HepG2 (cell line): Measurements from ENCODE around the gene CFAP119. TPM values are rescaled to one million over a fixed set of nuclear protein-coding genes. Genes with fewer than 3 reads are reported as not detected.

Experiments used
- ARHGAP35 ChIP-seq: sonication (generic); formaldehyde crosslinking; IDR thresholded peaks from 2 replicates; pipeline ENCODE4 v1.9.0; 2022; ENCODE audit warnings: mild to moderate bottlenecking, inconsistent platforms, moderate library complexity, missing genetic modification reagents, borderline replicate concordance
- DR1 ChIP-seq: sonication (generic); formaldehyde crosslinking; IDR thresholded peaks from 2 replicates; pipeline ENCODE4 v1.8.0; 2021; ENCODE audit warnings: mild to moderate bottlenecking, missing genetic modification reagents, inconsistent platforms
- GFI1 ChIP-seq: sonication (generic); formaldehyde crosslinking; IDR thresholded peaks from 2 replicates; pipeline ENCODE4 v1.5.0; 2020; ENCODE audit warnings: missing genetic modification reagents, mild to moderate bottlenecking, borderline replicate concordance
- ISX ChIP-seq: sonication (generic); formaldehyde crosslinking; conservative IDR thresholded peaks from 2 replicates; pipeline ENCODE4 v1.5.0; 2020; ENCODE audit warnings: missing genetic modification reagents
- KLF9 ChIP-seq: IDR thresholded peaks from 2 replicates; pipeline ENCODE4 v1.6.1; 2016; ENCODE audit warnings: low read depth
- MAFF ChIP-seq: IDR thresholded peaks from 2 replicates; pipeline ENCODE4 v1.6.1; 2011; ENCODE audit warnings: low read depth, low read length, improper control_type of control experiment
- NAIF1 ChIP-seq: sonication (generic); formaldehyde crosslinking; IDR thresholded peaks from 2 replicates; pipeline ENCODE4 v1.5.0; 2020; ENCODE audit warnings: mild to moderate bottlenecking, missing genetic modification reagents, borderline replicate concordance
- PHB2 ChIP-seq: fragments of 450-650 bp; IDR thresholded peaks from 2 replicates; pipeline ENCODE4 v1.6.1; 2018; ENCODE audit not compliant: partially characterized antibody
- RAD21 ChIP-seq: fragments of 450-650 bp; formaldehyde crosslinking; IDR thresholded peaks from 2 replicates; pipeline ENCODE4 v1.5.0; 2020; ENCODE audit warnings: mild to moderate bottlenecking
- REPIN1 ChIP-seq: sonication (generic); formaldehyde crosslinking; IDR thresholded peaks from 2 replicates; pipeline ENCODE4 v1.8.0; 2022; ENCODE audit warnings: missing genetic modification reagents, low read depth, mild to moderate bottlenecking, borderline replicate concordance
- TOPORS ChIP-seq: sonication (generic); formaldehyde crosslinking; IDR thresholded peaks from 2 replicates; pipeline ENCODE4 v1.8.0; 2023; ENCODE audit warnings: mild to moderate bottlenecking, missing genetic modification reagents
- ZKSCAN8 ChIP-seq: IDR thresholded peaks from 2 replicates; pipeline ENCODE4 v1.6.1; 2016; ENCODE audit warnings: borderline replicate concordance, missing genetic modification reagents, missing compliant biosample characterization
- ZNF263 ChIP-seq: sonication (generic); formaldehyde crosslinking; IDR thresholded peaks from 2 replicates; pipeline ENCODE4 v1.4.0; 2020; ENCODE audit warnings: missing genetic modification reagents
- ZNF589 ChIP-seq: sonication (generic); formaldehyde crosslinking; conservative IDR thresholded peaks from 2 replicates; pipeline ENCODE4 v1.8.0; 2022; ENCODE audit warnings: mild to moderate bottlenecking, moderate library complexity, missing genetic modification reagents
- ZNF747 ChIP-seq: sonication (generic); formaldehyde crosslinking; IDR thresholded peaks from 2 replicates; pipeline ENCODE4 v1.8.1; 2023; ENCODE audit warnings: missing genetic modification reagents, mild to moderate bottlenecking, borderline replicate concordance
- ZNF776 ChIP-seq: sonication (generic); formaldehyde crosslinking; IDR thresholded peaks from 2 replicates; pipeline ENCODE4 v1.4.0; 2020; ENCODE audit warnings: mild to moderate bottlenecking, missing genetic modification reagents
- polyA plus RNA-seq, 8 experiments: library from polyadenylated mRNA; depleted of rRNA in 3 of 8; stranded (reverse) in 7 of 8; unstranded in 1 of 8; fragments of >200 nt; fragmentation: Illumina TruSeq in 4 of 8; extraction: Trizol in 4 of 8; gene quantifications; 2 replicates each; pipeline versions ENCODE4 v1.2.1 to v1.2.3, GENCODE V29; 2011 to 2016; ENCODE audit warnings: low read depth in 4 of 8, missing spikeins in 1 of 8, mixed read lengths in 1 of 8; ENCODE audit not compliant: insufficient read depth in 1 of 8
- total RNA-seq, 5 experiments: library from RNA; depleted of rRNA; stranded (reverse); fragments of >200 nt; fragmentation: Illumina TruSeq; extraction: Trizol; gene quantifications; 2 replicates each; pipeline ENCODE4 v1.2.3, GENCODE V29; 2016; ENCODE audit warnings: low read depth in 1 of 5
- TF ChIP-seq, protein P1 (sequence below): sonication (generic); formaldehyde crosslinking; IDR thresholded peaks from 2 replicates; pipeline ENCODE4 v1.5.0; 2020; ENCODE audit warnings: missing genetic modification reagents, mild to moderate bottlenecking, borderline replicate concordance
- TF ChIP-seq, protein P2 (sequence below): sonication (generic); formaldehyde crosslinking; IDR thresholded peaks from 2 replicates; pipeline ENCODE4 v1.4.0; 2020; ENCODE audit warnings: mild to moderate bottlenecking, missing genetic modification reagents
- TF ChIP-seq, protein P3 (sequence below): sonication (generic); formaldehyde crosslinking; IDR thresholded peaks from 2 replicates; pipeline ENCODE4 v1.9.0; 2022; ENCODE audit warnings: missing genetic modification reagents, mild to moderate bottlenecking, borderline replicate concordance
- TF ChIP-seq, protein P4 (sequence below): sonication (generic); formaldehyde crosslinking; IDR thresholded peaks from 2 replicates; pipeline ENCODE4 v1.4.0; 2020; ENCODE audit warnings: mild to moderate bottlenecking, low read depth, missing genetic modification reagents

The CFAP119 gene
- total and polyA plus RNA-seq, 2 of the 13 experiments (the other 11 are each of a cell fraction or from before 2014, with no cell fraction given) = 6.4 TPM

DNA sequence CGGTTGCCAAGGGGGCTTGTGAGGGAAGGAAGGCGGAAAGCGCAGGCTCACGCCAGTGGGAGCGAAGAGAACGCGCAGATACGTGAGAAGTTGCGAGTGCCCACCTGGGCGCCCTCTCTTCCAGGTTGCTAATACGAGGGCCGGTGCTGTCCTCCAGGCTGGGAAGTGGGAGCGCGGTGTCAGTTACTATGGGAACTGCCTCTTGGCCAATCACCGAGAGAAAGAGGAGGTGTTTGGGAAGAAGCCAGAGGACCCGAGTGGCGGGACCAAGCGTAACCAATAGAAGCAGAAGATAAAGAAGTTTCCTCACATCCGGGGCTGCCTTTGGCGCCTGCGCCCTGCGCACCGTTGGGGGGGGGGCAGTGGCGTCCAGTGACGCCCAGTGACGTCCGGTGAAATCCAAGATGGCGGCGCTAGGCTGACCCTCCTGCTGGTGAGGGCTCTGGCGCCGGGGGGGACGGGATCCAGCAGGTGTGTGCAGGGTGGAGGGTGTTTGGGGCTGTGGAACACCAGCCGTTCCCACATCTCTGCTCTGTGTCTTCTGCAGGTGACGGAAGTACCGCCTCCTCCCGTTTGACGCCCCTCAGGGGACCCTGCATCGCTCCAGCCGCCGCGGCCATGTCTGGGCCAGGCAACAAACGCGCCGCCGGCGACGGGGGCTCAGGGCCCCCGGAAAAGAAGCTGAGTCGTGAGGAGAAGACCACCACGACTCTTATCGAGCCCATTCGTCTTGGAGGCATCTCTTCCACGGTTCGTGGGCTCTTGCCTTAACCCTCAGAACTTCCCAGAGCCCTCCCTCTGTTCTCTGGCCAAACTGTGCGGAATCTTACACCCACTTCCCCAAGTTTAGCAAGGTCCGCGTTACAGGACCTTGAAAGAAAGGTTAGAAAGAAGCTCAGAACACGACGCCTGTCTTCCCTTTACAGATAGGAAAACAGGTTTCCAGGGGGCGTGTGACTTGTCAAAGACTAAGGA is at the start of gene CFAP119, which contains the start of gene RNF40 (continued):
- TF ChIP-seq, protein P1, sequence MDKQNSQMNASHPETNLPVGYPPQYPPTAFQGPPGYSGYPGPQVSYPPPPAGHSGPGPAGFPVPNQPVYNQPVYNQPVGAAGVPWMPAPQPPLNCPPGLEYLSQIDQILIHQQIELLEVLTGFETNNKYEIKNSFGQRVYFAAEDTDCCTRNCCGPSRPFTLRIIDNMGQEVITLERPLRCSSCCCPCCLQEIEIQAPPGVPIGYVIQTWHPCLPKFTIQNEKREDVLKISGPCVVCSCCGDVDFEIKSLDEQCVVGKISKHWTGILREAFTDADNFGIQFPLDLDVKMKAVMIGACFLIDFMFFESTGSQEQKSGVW (CRISPR knock-in tag) = no peak
- TF ChIP-seq TOPORS = peak; percentile 83
- TF ChIP-seq GFI1 (CRISPR knock-in tag) = 0 out of 2 replicates have a peak, but pooled peaks have one; percentile 10
- TF ChIP-seq ZKSCAN8 (CRISPR knock-in tag) = no peak; the same call in 1 of the 2 replicates
- no peak for TF ChIP-seq ISX
- TF ChIP-seq KLF9 (CRISPR knock-in tag) = 0 out of 2 replicates have a peak, but pooled peaks have one; percentile 13
- TF ChIP-seq, protein P2, sequence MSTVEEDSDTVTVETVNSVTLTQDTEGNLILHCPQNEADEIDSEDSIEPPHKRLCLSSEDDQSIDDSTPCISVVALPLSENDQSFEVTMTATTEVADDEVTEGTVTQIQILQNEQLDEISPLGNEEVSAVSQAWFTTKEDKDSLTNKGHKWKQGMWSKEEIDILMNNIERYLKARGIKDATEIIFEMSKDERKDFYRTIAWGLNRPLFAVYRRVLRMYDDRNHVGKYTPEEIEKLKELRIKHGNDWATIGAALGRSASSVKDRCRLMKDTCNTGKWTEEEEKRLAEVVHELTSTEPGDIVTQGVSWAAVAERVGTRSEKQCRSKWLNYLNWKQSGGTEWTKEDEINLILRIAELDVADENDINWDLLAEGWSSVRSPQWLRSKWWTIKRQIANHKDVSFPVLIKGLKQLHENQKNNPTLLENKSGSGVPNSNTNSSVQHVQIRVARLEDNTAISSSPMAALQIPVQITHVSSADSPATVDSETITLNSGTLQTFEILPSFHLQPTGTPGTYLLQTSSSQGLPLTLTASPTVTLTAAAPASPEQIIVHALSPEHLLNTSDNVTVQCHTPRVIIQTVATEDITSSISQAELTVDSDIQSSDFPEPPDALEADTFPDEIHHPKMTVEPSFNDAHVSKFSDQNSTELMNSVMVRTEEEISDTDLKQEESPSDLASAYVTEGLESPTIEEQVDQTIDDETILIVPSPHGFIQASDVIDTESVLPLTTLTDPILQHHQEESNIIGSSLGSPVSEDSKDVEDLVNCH (CRISPR knock-in tag) = peak; percentile 95
- no peak for TF ChIP-seq PHB2
- peak; percentile 80; the same call in 1 of the 2 replicates for TF ChIP-seq ZNF747 (CRISPR knock-in tag)
- no peak for TF ChIP-seq ZNF589 (CRISPR knock-in tag)
- TF ChIP-seq, protein P3, sequence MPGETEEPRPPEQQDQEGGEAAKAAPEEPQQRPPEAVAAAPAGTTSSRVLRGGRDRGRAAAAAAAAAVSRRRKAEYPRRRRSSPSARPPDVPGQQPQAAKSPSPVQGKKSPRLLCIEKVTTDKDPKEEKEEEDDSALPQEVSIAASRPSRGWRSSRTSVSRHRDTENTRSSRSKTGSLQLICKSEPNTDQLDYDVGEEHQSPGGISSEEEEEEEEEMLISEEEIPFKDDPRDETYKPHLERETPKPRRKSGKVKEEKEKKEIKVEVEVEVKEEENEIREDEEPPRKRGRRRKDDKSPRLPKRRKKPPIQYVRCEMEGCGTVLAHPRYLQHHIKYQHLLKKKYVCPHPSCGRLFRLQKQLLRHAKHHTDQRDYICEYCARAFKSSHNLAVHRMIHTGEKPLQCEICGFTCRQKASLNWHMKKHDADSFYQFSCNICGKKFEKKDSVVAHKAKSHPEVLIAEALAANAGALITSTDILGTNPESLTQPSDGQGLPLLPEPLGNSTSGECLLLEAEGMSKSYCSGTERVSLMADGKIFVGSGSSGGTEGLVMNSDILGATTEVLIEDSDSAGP = peak; percentile 58; the same call in 1 of the 2 replicates
- no peak for TF ChIP-seq ZNF776 (CRISPR knock-in tag)
- TF ChIP-seq, protein P4, sequence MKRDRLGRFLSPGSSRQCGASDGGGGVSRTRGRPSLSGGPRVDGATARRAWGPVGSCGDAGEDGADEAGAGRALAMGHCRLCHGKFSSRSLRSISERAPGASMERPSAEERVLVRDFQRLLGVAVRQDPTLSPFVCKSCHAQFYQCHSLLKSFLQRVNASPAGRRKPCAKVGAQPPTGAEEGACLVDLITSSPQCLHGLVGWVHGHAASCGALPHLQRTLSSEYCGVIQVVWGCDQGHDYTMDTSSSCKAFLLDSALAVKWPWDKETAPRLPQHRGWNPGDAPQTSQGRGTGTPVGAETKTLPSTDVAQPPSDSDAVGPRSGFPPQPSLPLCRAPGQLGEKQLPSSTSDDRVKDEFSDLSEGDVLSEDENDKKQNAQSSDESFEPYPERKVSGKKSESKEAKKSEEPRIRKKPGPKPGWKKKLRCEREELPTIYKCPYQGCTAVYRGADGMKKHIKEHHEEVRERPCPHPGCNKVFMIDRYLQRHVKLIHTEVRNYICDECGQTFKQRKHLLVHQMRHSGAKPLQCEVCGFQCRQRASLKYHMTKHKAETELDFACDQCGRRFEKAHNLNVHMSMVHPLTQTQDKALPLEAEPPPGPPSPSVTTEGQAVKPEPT (CRISPR knock-in tag) = peak; percentile 40; the same call in 1 of the 2 replicates
- 0 out of 2 replicates have a peak, but pooled peaks have one; percentile 12 for TF ChIP-seq ARHGAP35 (CRISPR knock-in tag)
- TF ChIP-seq ZNF263 (CRISPR knock-in tag) = no peak
- no peak for TF ChIP-seq MAFF
- peak; percentile 24; the same call in 1 of the 2 replicates for TF ChIP-seq RAD21 (CRISPR knock-in tag)
- TF ChIP-seq REPIN1 (CRISPR knock-in tag) = peak; percentile 73
- TF ChIP-seq NAIF1 = peak; percentile 0; the same call in 1 of the 2 replicates
- peak; percentile 15; the same call in 1 of the 2 replicates for TF ChIP-seq DR1 (CRISPR knock-in tag)
